Activated naive CD4-positive, alpha-beta T cell treated with Interleukin-2 at 50 U/mL for 16 hours (primary cell): ENCODE measurements around the gene LRRC46.

Experiments
- DNase-seq: peaks from one replicate; pipeline ENCODE4 v3.0.0-alpha.2; 2020

The LRRC46 gene

GRCh38 chr17:47834756-47835155 is 3.3 kb downstream of the LRRC46 start:
- no peak for DNase-seq

- DNase-seq = no peak
Measured at GRCh38 chr17:47836601-47837000, 5.1 kb downstream of the LRRC46 start.

GRCh38 chr17:47837401-47838039 is 6.0 kb downstream of the LRRC46 start:
- no peak for DNase-seq

- no peak for DNase-seq
Measured at GRCh38 chr17:47838636-47839035, 7.2 kb downstream of the LRRC46 start.

- no peak for DNase-seq
Measured at GRCh38 chr17:47839071-47839470, 7.6 kb downstream of the LRRC46 start.

- DNase-seq = no peak
Measured at GRCh38 chr17:47840001-47840741, 8.7 kb downstream of the LRRC46 start.

- DNase-seq = peak; percentile 90
Measured at GRCh38 chr17:47840742-47841487, 9.4 kb downstream of the LRRC46 start, which contains the start of gene SCRN2. TSS of gene SCRN2 (minus strand) at chr17:47841273. CDS start at chr17:47840843, 430 bp downstream.

- DNase-seq = no peak
Measured at GRCh38 chr17:47841488-47842291, 10.2 kb downstream of the LRRC46 start.

GRCh38 chr17:47843391-47843730 is 11.9 kb downstream of the LRRC46 start:
- no peak for DNase-seq

GRCh38 chr17:47844227-47844626 is 12.8 kb downstream of the LRRC46 start:
- no peak for DNase-seq

GRCh38 chr17:47844814-47845715 is 13.6 kb downstream of the LRRC46 start:
- DNase-seq = no peak

- no peak for DNase-seq
Measured at GRCh38 chr17:47845716-47846075, 14.2 kb downstream of the LRRC46 start.

- no peak for DNase-seq
Measured at GRCh38 chr17:47846716-47847340, 15.4 kb downstream of the LRRC46 start.

GRCh38 chr17:47847341-47848197 is 16.1 kb downstream of the LRRC46 start:
- no peak for DNase-seq

- DNase-seq = no peak
Measured at GRCh38 chr17:47848198-47848513, 16.7 kb downstream of the LRRC46 start.

GRCh38 chr17:47850373-47850691 is 18.9 kb downstream of the LRRC46 start:
- no peak for DNase-seq

GRCh38 chr17:47850692-47851573 is 19.5 kb downstream of the LRRC46 start, which contains the start of gene SP6:
TSS of gene SP6 (minus strand) at chr17:47851163. CDS start at chr17:47848429, 2,734 bp downstream.
- peak; percentile 76 for DNase-seq

GRCh38 chr17:47851764-47852112 is 20.3 kb downstream of the LRRC46 start:
- DNase-seq = no peak

- DNase-seq = no peak
Measured at GRCh38 chr17:47852113-47852949, 20.9 kb downstream of the LRRC46 start.
